DMS 273 (cell line): ENCODE results near the gene ATP1B3.
A peak's percentile ranks its signal among the peaks of the same experiment; 100 is the strongest.
"Not testable (repeated sequence)": the region's sequence is repeated elsewhere in the genome, so short reads cannot be mapped to it uniquely, and the experiment has no call there.

ENCODE experiments used
- DNase-seq: peaks from one replicate; lab custom pipeline; 2025; ENCODE audit not compliant: unreplicated experiment; lab: John Stamatoyannopoulos, UW

ATP1B3 gene

GRCh38 chr3:141901914-141902313, 25.5 kb downstream of the ATP1B3 start:
- no peak for DNase-seq

GRCh38 chr3:141904203-141904602, 27.8 kb downstream of the ATP1B3 start:
- DNase-seq, result no peak

DNA sequence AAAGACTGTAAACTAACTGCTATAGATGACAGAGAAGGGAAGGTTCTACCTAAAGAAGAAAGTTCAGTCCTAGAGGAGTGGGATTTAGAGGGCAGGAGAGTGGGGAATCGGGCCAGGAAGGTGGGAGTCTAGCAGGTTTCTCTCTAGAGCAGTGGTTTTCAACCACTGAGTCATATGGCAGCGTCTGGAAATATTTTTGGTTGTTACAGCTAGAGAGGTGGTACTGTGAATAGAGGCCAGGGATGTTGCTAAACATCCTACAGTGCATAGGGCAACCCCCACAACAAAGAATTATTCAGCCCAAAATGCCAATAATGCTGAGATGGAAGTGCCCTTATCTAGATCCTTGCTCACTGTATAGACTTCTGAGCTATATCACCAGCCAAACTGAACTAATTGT, 28.7 kb downstream of the ATP1B3 start:
- no peak for DNase-seq

DNA sequence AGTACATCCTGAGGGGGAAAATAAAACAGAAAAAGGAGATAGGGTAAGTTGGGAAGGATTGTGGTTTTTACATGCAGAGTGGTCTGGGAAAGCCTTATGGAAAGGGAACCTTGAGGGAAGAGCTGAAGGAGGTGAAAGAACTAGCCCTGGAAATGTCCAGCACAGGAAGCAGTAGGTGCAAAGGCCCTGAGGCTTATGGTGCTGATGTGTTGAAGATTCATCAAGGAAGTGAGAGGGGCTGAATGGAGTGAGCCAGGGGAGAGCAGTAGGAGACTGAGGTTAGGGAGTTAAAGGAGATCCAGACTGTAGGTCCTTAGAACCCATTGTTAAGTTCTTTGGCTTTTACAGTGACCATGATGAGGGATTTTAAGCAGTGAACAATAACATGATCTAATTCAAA, 33.0 kb downstream of the ATP1B3 start:
- DNase-seq, result no peak

DNA sequence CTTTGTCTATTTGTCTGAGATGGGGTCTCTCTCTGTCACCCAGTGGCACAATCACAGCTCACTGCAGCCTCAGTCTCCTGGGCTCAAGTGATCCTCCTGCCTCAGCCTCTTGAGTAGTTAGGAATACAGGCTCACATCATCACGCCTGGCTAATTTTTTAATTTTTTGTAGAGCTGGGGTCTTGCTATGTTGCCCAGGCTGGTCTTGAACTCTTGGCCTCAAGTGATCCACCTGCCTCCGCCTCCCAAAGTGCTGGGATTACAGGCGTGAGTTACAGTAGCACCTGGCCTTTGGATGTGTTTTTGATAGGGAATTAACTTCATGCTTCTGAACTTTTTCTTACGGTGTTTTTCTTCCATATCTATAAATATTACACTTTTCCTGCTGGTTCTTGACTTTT, 33.5 kb downstream of the ATP1B3 start:
- DNase-seq, result not testable (repeated sequence)

DNA sequence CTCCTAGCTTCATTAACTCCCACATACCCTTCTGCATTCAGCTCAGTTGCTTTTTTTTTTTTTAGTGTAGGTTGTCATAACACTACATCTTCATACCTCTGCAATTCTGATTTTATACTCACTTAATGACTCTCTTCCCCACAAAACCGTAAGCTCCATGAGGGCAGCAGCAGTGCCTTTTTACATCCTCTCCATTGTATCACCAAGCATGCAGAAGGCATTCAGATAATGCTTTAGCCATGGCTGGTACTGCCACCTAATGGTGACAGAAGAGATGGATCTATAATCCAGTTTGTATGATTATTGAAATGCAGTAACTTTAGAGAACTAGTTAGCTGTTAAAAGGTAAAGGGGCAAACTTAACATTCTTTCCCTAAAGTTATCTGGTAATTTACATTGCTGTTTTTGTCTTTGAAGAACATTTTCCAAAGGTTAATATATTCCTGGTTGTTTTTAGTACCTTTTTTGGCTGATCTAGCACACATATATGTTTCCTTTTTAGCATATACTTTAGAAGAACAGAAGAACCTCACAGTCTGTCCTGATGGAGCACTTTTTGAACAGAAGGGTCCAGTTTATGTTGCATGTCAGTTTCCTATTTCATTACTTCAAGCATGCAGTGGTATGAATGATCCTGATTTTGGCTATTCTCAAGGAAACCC, 36.8 kb downstream of the ATP1B3 start:
- DNase-seq, result peak; percentile 83

DNA sequence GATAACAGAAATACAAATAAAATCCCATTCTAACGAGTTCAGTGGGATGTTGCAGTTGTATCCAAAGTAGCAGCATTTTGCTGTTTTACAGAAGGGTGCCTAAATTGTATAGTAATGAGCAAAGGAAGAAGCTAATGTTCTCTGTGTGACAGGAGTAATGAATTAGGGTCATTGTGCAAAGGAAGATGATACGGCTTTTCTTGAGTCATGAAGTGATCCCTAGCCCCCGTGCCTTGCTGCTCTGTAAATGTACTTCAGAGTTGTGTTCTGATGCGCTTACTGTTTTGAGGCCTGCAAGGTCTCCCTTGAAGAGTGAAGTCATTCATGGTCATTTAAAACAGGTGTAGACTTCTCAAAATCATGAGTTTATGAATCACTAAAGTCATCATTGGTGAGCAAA, 37.9 kb downstream of the ATP1B3 start:
- no peak for DNase-seq

DNA sequence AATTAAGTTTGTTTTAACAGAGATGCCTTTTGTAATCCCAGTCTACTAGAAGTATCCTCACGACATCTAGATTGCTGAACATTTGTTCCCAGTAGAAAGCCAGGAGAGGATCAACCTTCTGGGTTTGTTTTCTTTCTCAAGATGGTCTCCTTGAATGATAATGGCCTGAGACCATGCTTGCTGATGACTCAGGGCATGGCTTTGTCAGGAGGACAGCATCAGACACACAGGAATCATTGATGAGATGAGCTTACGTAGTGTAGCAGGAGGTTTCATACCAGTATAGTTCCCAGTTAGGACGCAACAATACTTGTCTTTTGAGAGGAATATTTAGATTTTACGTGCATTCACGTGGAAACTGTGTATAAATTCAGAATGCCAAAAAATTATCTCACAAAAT, 38.6 kb downstream of the ATP1B3 start:
- DNase-seq, result no peak

DNA sequence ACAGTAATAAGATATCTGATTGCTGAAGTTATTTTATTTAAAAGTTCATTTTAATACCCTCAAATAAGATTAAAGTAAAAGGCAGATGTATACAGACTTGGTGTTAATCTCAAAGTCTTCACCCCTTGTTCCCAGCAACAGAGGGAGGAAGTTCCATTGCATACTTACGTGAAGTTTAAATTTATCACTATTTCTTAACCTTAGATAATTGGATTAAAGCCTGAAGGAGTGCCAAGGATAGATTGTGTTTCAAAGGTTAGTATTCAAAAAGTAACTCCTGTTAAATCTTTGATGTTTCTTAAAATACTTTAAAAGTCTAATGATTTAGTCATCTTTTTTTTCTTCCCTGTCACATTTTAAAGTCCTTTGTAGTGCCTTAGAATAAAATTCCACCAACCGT, 39.3 kb downstream of the ATP1B3 start:
- DNase-seq, result no peak

DNA sequence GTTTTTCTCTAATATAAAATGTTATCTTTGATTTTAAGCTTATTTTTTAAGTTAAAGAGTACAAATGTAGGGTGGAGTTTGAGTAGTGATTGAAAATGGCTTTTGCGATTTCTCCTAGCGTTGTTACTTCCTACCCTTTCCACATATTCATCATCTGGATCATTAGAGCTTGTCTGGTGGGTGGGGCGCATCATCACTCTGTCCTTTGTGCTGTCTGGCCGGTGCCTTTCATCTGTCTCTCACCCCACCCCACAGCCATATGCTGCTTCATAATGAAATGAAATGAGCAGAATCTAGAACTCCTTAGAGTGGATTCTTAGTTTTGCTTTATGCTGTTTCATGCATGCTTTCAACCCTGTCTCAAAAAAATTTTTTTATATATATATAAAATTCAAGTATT, 44.3 kb downstream of the ATP1B3 start:
- DNase-seq, result peak; percentile 43

DNA sequence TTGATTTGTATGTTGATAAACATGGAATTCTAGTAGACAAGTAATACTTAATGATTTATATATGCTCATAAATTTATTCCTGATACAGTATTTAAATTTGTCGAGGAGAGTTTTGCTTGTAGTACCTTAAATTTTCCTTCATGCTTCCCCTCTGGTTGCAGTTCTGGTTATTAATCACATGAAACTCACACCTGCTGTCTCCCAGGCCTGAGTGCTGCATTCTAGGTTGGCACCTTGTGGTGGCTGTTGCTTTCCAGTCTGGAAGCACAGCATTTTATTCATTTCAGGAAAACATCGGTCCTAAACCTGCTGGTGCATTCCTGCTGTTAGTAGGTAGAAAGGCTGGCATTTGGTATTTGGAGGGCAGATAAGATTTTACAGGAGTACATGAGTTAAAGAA, 44.9 kb downstream of the ATP1B3 start:
- DNase-seq, result no peak

DNA sequence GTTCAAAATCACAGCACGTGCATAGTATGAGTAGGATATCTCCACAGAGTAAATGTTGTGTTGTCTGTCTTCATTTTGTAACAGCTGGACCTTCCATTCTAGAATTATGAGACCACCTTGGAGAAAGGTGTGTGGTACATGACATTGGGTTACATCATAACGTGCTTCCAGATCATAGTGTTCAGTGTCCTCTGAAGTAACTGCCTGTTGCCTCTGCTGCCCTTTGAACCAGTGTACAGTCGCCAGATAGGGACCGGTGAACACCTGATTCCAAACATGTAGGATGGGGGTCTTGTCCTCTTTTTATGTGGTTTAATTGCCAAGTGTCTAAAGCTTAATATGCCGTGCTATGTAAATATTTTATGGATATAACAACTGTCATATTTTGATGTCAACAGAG, 49.2 kb downstream of the ATP1B3 start:
- DNase-seq, result not testable (repeated sequence)

- no peak for DNase-seq
These were observed 50.5 kb downstream of the ATP1B3 start for GRCh38 chr3:141926929-141927328.

DNA sequence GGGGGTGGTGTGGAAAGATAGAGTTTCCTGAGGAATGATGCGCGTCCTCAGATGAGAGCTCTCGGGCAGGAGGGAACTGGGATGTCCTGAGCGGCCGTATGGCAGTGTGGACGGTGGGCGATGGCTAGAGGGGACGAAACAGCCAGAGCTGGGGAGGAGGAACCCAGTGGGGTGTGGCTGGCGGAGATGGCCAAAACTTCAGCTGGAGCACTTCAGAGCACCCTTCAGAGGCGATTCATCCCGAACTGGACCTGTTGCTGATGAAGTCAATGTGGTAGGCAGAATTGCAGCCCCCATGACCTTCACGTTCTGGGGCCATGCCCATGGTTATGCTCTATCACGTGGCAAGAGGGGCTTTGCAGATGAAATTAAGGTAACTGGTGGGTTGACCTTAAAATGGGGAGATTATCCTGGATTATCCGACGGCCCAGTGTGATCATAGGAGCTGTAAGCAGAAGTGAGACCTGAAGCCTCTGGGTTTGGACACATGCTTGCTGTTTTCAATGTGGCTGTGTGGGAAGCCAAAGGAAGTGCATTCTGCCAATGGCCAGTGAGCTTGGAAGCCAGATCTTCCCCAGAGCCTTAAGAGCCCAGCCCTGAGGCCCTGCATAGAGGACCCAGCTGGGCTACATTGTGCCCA, 52.3 kb downstream of the ATP1B3 start:
- no peak for DNase-seq

- DNase-seq, result no peak
These were observed 53.0 kb downstream of the ATP1B3 start for GRCh38 chr3:141929341-141929995.

DNA sequence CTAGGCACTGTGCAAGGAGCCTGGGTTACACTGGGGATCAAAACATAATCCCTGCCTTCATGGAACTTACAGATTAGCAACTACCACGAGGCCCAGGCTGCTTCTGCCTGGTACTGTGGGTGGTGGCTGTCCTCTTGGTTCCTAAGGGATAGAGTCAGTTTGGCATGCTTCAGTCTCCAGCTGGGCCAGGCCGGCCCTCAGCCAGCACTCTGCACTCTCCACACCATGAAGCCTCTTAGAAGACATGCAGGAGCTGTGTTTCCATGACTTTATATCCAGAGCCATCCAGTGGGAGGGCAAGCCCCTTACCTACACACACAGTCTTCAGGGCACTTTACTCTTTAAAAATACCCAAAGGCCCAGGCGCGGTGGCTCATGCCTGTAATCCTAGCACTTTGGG, 54.4 kb downstream of the ATP1B3 start:
- DNase-seq, result no peak

- DNase-seq, result peak; percentile 85
These were observed 57.2 kb downstream of the ATP1B3 start for GRCh38 chr3:141933421-141934300.

DNA sequence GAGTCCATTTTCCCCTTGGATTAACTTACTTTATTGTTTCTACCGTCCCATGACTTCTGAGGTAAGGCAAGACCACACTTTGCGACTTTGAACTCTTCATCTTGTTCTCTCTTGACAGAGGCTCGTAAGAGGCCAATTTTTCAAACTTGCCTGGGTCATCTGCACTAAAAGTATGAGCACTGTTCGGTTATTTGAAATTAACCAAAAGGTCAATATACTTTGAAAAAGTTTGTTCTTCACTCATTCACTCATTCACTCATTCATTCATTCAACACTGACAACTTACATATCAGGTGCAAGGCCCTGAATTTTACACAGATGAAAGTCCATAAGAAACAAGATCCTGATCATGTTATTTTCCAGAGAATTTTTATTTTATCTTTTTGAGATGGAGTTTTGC, 57.9 kb downstream of the ATP1B3 start:
- DNase-seq, result no peak

DNA sequence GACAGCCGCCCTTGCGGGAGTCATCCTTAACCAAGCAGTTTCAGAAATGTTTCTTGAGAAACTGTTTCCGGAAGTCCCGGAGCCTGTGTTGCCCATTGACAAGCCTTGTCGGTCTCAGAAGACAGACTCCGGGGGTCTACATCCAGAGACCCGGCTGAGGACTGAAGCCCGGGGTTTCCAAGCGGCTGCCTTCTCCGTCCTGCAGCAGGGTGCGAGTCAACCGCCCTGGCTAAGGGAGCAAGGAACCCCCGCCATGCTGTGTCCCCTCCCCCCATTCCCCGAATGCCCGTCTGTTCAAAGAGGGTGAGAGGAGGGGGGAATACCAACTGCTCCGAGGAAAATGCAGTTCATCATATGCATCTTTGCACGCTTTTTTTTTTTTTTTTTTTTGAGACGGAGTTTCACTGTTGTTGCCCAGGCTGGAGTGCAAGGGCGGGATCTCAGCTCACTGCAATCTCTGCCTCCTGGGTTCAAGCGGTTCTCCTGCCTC, 61.6 kb downstream of the ATP1B3 start:
- DNase-seq, result peak; percentile 72

DNA sequence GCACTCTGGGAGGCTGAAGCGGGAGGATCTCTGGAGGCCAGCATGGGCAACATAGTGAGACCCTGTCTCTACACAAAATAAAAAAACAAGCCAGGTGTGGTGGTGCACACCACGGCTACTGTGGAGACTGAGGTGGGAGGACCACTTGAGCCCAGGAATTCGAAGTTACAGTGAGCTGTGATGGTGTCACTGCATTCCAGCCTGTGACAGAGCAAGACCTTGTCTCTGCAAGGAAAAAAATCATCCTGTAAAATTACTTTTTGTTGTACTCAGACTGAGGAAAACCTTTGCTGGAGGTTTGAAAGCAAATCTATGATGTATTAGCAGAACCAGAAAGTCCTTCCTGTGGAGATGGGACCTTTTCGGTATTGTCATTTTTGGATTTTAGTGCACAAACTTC, 63.3 kb downstream of the ATP1B3 start:
- DNase-seq, result no peak

- peak; percentile 98 for DNase-seq
These were observed 63.8 kb downstream of the ATP1B3 start for GRCh38 chr3:141940194-141940776.
